SH-SY5Y (cell line): ENCODE results near the gene SMAP2.

Experiments used
- GATA2 ChIP-seq: IDR thresholded peaks from 2 replicates; pipeline ENCODE4 v1.6.1; 2011; ENCODE audit warnings: mild to moderate bottlenecking, low read depth, low read length
- GATA3 ChIP-seq: IDR thresholded peaks from 2 replicates; pipeline ENCODE4 v1.6.1; 2011; ENCODE audit warnings: low read depth, mild to moderate bottlenecking, low read length, moderate library complexity

SMAP2 gene

DNA sequence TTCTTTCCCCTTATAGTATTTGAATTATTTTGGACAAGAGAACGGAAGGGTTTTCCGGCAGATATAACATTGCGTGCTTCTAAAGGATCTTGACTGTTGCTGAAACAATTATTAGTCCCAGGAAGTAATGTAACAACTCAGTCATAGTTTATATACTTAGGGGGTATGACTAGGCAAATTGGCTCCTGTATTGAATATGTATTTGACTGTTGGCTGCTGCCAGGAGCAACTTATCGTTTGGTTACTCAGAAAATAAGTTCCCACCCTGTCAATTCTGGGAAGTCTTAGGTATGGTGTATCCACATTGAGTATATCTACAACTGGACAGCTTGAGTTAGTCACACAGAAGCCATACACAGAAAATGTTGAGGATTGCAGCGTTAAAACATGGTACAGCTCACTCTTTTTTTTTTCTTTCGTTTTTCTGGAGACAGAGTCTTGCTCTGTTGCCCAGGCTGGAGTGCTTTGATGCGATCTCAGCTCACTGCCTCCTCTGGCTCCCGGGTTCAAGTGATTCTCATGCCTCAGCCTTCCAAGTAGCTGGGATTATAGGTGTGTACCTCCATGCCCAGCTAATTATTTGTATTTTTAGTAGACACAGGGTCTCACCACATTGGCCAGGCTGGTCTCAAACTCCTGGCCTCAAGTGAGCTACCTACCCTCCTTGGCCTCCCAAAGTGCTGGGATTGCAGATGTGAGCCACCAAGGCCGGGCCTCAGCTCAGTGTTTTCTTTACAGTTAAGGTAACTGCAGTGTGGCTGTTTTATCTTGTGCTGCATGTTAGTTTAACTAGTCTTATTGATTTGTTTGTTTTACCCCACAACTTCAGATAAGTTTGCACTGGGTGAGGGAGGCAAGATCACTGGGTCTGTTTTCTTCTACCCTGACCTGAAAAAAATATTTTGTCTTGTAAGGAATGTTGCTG is 10.2 kb downstream of the SMAP2 start:
- no peak for TF ChIP-seq GATA2
- peak; percentile 14; the same call in 1 of the 2 replicates for TF ChIP-seq GATA3

DNA sequence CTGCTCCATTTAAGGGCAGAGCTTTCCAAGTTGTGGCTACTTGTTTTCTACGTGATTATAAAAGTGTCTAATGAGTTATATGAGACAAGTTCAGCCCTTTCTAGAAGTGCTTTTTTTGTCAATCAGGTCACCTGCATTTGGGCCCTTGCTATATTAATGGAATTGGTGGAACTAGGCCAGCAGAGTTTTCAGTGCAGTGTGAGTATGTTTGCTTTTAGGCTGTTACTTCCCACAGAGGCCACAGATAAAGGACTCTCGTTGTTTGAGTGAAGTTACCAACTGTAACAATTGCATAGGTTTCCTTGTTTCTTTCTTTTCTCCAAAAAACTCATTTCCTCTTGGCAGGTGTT is 10.9 kb downstream of the SMAP2 start:
- TF ChIP-seq GATA3 (no peak), GATA2 (no peak)

DNA sequence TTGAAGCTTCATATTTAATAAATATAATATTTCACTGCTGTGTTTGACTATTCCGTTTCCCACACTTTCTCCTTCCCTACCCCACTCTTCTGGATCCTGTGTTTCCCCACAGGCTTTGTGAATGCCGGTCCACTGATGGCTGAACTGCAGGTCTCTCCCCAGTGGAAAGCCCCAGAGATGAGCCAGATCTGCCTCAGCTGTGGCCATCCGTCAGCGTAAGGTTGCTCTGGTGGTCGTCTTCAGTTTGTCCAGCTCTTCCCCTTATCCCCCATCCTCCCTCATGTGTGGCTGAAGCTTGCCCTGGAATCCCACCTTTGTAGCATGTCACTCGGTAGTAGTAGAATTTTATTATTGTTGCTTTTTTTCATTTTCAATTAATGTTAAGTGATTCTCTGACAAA is 11.4 kb downstream of the SMAP2 start:
- TF ChIP-seq GATA2: no peak
- TF ChIP-seq GATA3: no peak

DNA sequence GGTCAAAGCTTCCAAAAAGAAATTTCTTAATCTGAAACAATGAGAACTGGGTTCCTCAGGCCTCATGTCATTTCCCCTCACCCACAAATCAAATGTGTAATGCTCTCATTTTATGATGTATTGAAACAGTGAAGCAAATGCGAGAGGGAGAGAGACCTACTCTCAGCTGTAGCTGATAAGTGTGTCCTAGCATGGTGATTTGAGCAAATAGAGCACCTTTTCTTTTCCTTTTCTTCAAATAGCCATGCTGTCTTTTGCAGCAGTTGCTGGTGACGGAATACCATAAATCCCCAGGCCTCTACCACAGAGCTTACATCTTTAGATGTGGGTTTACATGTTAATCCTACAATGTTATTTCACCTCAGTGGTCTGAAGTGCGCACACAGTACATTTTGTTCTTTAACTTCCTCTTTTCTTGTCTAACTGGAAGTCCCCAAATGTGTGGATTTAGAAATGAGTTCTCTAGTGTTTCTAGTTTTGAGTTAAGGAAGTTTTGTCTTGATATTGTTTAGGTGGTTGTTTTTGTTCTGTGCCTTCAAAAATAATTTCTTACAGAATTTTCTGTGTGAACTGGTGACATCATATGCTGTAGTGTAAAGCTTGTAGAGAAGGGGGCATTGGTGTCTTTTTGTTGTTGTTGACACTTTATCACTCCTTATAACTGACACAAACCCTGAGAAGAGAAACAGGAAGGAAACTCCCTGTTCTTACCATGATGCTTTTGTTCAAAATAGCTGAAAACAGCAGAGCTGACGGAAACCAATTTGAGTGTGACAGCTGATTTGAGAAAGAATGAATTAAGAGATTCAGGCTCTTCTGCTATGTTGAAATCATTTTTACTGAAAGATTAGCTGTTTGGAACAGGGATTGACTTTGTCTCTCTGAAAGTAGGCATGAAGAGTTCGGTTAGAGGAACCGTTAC is 12.2 kb downstream of the SMAP2 start:
- no peak for TF ChIP-seq GATA3
- TF ChIP-seq GATA2: no peak

DNA sequence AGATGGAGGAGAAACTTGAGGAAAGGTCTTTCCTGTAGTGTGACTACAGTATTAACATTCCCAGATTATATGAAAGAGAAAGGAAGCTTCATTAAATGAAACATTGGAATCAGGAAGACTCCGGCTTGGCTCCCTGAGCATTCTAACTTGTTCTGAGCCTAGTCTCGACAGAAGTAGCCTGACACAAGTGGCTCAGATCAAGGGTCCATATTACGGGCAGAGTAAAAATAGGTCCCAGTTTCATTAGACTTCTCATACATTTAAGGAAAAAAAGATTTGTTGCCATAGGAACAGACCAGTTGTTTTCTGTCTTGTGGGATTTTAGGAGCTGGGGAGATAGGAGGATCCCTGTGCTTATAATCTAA is 12.8 kb downstream of the SMAP2 start:
- no peak for TF ChIP-seq GATA3
- no peak for TF ChIP-seq GATA2

DNA sequence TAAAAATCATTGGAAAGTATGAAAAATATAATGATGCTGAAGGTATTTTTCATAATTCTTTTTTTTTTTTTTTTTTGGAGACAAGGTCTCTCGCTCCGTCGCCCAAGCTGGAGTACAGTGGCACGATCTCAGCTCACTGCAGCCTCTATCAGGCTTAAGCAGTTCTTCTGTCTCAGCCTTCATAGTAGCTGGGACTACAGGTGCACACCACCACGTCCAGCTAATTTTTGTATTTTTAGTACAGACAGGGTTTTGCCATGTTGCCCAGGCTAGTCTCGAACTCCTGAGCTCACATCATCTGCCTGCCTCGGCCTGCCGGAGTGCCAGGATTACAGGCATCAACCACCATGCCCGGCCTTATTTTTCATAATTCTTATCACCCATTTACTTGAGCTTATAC is 13.3 kb downstream of the SMAP2 start:
- no peak for TF ChIP-seq GATA3
- TF ChIP-seq GATA2: no peak

DNA sequence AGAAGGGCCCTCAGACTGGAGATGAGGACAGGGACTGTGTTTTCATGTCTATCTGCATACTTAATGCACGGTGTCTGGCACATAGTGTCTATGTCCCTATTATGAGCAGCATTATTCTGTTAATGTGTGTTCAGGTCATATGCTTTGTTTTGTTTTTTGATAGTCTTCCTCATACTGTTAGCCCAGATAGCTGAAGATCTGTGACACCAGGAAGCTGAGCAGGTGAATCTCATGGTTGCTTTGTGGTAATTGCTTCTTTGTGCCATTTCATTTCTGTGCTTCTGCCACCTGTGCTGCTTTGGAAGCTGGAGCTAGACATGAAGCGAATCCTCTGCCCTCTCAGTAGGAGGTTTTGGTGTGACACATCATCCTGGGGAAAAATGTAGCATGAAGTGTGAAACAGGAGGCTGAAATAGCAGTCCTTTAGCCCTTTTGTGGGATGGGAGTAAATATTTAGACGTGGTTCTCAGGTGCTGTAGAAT is 15.8 kb downstream of the SMAP2 start:
- no peak for TF ChIP-seq GATA3
- TF ChIP-seq GATA2: no peak

DNA sequence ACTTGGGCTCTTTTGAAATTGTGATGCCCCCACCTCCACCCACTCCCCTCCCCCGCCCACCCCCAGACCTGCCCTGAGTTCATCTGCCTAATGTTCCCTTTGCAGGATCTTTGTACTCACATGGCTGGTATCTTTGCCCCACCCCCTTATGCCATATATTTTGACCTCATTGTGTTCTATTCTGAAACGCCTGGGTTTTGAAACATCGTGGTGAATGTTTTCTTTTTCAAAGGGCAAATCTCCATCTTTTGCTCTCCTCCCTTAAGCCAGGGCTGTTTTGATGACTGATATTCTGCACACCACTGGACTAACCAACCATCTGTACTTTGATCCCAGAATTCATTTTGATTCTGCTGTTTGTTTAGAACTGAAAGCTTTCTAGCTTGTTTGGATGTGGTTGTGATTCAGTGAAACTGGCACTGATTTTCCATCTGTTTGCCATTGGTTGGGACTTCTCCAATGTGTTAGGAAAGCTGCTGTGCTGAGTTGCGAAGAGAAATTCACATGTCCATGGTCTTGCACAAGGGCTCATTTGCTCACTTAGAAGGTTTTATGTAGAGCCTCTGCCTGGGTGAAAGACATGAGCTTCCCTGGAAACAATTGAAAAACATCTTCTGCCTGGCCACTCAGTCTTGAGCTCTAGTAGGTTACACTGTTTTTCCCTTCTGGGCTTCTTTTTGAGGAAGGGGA is 16.5 kb downstream of the SMAP2 start:
- TF ChIP-seq GATA2 (no peak), GATA3 (no peak)

DNA sequence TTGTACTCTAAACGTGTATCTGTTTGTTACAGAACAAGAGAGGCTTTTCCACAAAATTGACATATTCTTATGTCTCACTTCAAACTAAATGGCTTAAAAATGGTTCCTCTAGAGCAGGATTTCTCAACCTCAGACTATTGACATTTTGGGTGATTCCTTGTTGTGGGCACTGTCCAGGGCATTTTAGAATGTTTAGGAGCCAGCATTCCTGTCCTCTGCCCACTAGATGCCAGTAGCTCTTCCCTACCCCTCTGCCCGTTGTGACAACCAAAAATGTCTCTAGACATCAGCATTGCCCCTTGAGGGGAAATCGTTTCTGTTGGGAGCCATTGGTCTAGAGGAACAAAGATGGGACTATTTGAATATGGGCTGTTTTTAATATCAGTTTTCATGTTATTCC is 17.3 kb downstream of the SMAP2 start:
- no peak for TF ChIP-seq GATA3
- no peak for TF ChIP-seq GATA2

DNA sequence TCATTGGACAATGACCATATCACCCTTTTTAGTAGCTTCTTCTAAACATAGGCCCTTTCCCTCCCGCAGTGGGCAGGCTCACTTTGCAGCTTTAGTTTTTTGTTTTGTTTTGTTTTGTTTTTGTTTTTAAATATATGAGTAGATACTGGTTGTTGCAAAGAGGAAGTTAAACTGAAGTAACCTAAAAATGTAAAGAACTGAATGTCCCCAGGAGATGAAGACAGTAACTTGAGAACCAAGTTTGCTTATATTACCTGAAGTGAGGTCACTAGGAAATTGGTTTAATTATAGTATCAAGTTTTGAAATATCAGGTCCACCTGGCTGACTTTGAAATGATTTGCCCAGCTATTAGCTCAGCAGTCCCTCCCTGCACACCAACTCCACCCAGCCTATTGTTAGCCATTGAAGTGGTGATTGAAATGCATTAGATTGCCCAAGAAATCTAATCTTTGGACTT is 18.2 kb downstream of the SMAP2 start:
- TF ChIP-seq GATA3 (no peak), GATA2 (no peak)

DNA sequence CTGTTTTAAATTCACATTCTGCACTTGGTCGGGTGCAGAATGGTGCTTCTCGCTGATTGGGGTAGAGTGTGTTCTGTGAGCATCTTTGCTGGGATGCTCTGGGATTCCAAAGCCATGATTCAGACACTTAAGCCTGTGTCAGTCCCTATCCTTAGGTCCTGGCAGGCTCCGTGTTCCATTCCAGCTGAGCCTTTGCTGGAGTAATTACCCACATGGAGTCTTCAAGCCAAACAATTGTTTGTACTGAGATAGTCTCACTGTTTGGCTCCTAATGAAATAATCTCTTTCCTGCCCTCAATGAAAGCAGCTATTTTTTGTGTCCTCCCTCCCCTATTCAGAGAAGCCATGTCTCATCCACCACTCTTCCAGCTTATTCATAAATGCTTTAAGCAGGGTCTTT is 18.7 kb downstream of the SMAP2 start:
- TF ChIP-seq GATA2 (no peak), GATA3 (no peak)

DNA sequence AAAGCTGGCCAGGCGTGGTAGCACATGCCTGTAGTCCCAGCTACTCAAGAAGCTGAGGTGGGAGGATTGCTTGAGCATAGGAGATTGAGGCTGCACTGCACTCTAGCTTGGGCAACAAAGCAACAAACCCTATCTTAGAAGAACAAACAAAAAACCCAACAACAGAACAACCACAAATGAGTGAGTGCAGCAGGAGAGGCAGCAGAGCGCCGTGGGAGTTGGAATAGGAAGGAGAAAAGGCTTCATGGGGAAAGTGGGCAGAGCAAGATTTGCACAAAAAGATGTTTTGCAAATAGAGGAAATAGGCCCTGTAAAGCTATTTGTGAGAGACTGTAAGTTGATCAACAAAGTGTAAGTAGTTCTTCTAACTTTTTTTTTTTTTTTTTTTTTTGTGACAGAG is 19.6 kb downstream of the SMAP2 start:
- TF ChIP-seq GATA2 (no peak), GATA3 (no peak)

DNA sequence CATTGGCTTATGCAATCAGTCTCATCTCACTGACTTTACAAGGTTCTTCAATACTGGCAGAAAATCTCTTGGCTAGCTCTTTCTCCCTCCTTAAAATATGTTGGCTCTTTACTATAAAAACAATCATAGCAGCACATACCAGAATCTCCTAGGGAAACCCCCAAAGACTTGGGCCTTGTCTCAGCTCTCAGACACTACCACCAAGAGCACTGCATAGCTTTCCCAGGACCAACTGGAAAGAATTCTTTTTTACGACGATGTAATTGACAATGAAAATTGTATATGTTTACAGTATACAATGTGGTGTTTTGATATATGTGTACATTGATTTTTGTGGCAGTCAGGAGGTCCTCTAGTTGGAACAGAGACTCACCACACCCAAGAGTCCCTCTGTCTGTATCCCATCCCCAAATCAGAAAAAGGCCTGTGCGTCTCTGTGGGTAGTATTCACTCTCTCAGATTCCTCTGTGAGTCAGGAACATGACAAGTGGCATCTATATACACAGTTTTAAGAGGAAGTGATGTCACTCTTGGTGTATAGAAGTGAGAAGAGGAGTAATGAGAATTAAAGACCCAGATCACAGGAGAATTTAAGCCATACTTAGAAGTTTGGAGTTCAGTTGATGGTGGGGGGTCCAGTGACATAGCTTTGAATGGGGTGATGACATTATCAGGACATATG is 21.1 kb downstream of the SMAP2 start:
- TF ChIP-seq GATA2 (no peak), GATA3 (no peak)
